ENCODE results near the gene RAB30.

The RAB30 gene

GRCh38 chr11:83071567-83072349 is at the start of gene RAB30:
Gene RAB30 (minus strand): TSS chr11:83071897. CDS start chr11:82997316, 74,581 bp downstream.
- DNase-seq, result peak; percentile 92

- no peak for DNase-seq
Measured at GRCh38 chr11:83120327-83120726, 48.6 kb upstream of the RAB30 start.

- no peak for DNase-seq
Measured at GRCh38 chr11:83119216-83119615, 47.5 kb upstream of the RAB30 start.

GRCh38 chr11:83118814-83119213 is 47.1 kb upstream of the RAB30 start:
- no peak for DNase-seq

GRCh38 chr11:83116015-83116641 is 44.4 kb upstream of the RAB30 start:
- no peak for DNase-seq

- no peak for DNase-seq
Measured at GRCh38 chr11:83115551-83115950, 43.9 kb upstream of the RAB30 start.

GRCh38 chr11:83115026-83115425 is 43.3 kb upstream of the RAB30 start:
- no peak for DNase-seq

GRCh38 chr11:83112886-83113285 is 41.2 kb upstream of the RAB30 start:
- no peak for DNase-seq

- no peak for DNase-seq
Measured at GRCh38 chr11:83105168-83105567, 33.5 kb upstream of the RAB30 start.

GRCh38 chr11:83102834-83103233 is 31.1 kb upstream of the RAB30 start:
- DNase-seq, result no peak

- DNase-seq, result no peak
Measured at GRCh38 chr11:83097429-83098075, 25.9 kb upstream of the RAB30 start.

- no peak for DNase-seq
Measured at GRCh38 chr11:83093634-83094033, 21.9 kb upstream of the RAB30 start.

- no peak for DNase-seq
Measured at GRCh38 chr11:83092488-83093384, 21.0 kb upstream of the RAB30 start.

- DNase-seq, result no peak
Measured at GRCh38 chr11:83088965-83089364, 17.3 kb upstream of the RAB30 start.

- DNase-seq, result no peak
Measured at GRCh38 chr11:83087035-83087434, 15.3 kb upstream of the RAB30 start.

- no peak for DNase-seq
Measured at GRCh38 chr11:83079820-83080219, 8.1 kb upstream of the RAB30 start.

- DNase-seq, result no peak
Measured at GRCh38 chr11:83078269-83078668, 6.6 kb upstream of the RAB30 start.

GRCh38 chr11:83073884-83074283 is 2.2 kb upstream of the RAB30 start:
- no peak for DNase-seq

GRCh38 chr11:83073258-83073657 is 1.6 kb upstream of the RAB30 start:
- no peak for DNase-seq

- DNase-seq, result peak; percentile 13
Measured at GRCh38 chr11:83072350-83073242, 899 bp upstream of the RAB30 start.

GRCh38 chr11:83070731-83071566 is 748 bp downstream of the RAB30 start:
- DNase-seq, result peak; percentile 30
